MCF 10A (cell line): ENCODE measurements around the gene SIDT1. TPM values are rescaled to one million over a fixed set of nuclear protein-coding genes. Genes with fewer than 3 reads are reported as not detected.

Experiments
- BruUV-seq: library from RNA; stranded (reverse); fragments of 400-500 nt; replicated peaks from 2 replicates; lab custom pipeline; 2021; lab: Mats Ljungman, UMichigan
- CTCF ChIA-PET: fragments of 300-600 bp; sonication (Branson Sonifier 250); formaldehyde crosslinking; extraction: SDS; loops from one replicate; lab custom pipeline; 2021; ENCODE audit warnings: antibody characterized with exemption, inconsistent platforms; lab: Yijun Ruan, JAX
- POLR2A ChIA-PET: fragments of 300-600, 350-650 bp; sonication (Branson Sonifier 250); formaldehyde crosslinking; extraction: SDS; loops from one replicate; lab custom pipeline; 2020; ENCODE audit warnings: antibody characterized with exemption, inconsistent platforms; lab: Yijun Ruan, JAX
- DNase-seq: peaks from one replicate; pipeline ENCODE4 v3.0.0-alpha.2; 2018; ENCODE audit not compliant: unreplicated experiment
- H3K27ac Mint-ChIP-seq: one replicate; pipeline ENCODE4 v1.8.0; 2022; ENCODE audit warnings: mild to moderate bottlenecking, low read depth, mixed read lengths; ENCODE audit not compliant: unreplicated experiment
- H3K27me3 Mint-ChIP-seq: one replicate; pipeline ENCODE4 v1.8.0; 2022; ENCODE audit warnings: mixed read lengths; ENCODE audit not compliant: insufficient read depth, unreplicated experiment
- H3K36me3 Mint-ChIP-seq: one replicate; pipeline ENCODE4 v1.8.0; 2022; ENCODE audit warnings: mild to moderate bottlenecking, moderate library complexity, mixed read lengths; ENCODE audit not compliant: insufficient read depth, unreplicated experiment
- H3K4me1 Mint-ChIP-seq: one replicate; pipeline ENCODE4 v1.8.0; 2022; ENCODE audit warnings: mixed read lengths; ENCODE audit not compliant: insufficient read depth, unreplicated experiment
- H3K4me3 Mint-ChIP-seq: one replicate; pipeline ENCODE4 v1.8.0; 2022; ENCODE audit warnings: mild to moderate bottlenecking, moderate library complexity, mixed read lengths; ENCODE audit not compliant: unreplicated experiment
- H3K9me3 Mint-ChIP-seq: one replicate; pipeline ENCODE4 v1.8.0; 2022; ENCODE audit warnings: mixed read lengths; ENCODE audit not compliant: unreplicated experiment
- intact Hi-C: fragments of 100-400 bp; cut with micrococcal nuclease; formaldehyde crosslinking; loops from 2 replicates; pipeline ENCODE4 v1.14.1; 2022
- total RNA-seq: library from RNA; stranded (reverse); gene quantifications from 2 replicates; pipeline ENCODE4 v1.2.3, GENCODE V29; 2022
- TF ChIP-seq, protein P1 (sequence below): fragments of 200-600 bp; IDR thresholded peaks from one replicate; pipeline ENCODE4 v1.8.0; 2022; ENCODE audit warnings: antibody characterized with exemption, mild to moderate bottlenecking; ENCODE audit not compliant: unreplicated experiment

Gene SIDT1
- total RNA-seq, 1 experiment from 2014 or later, result 0.28 TPM

DNA sequence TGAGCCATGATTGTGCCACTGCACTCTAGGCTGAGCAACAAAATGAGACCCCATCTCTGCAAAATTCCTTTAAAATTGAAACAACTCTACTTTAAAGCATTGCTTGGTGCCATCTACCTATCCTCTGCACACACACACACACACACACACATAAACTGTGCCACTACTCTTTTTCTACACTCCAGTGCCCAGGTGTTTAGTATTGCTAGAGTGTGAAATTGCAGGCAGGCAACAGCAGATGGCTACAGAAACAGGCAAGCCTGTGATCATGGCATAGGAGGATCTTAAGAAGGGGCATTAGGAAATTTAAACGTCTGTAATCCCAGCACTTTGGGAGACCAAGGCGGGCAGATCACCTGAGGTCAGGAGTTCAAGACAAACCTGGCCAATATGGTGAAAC is 39.0 kb downstream of the SIDT1 start:
- ChIA-PET CTCF (interaction anchor here (0.7 kb wide), 2 partner anchors 122 to 746 kb away, joined by 3 read pairs; no protein-coding TSS in a partner anchor), POLR2A (no interaction called here)
- Mint-ChIP-seq H3K4me3 (no peak overlapping the region), H3K9me3 (no peaks in the 10 kb centered on the region), H3K36me3 (no peaks in the 10 kb centered on the region), H3K4me1 (no peaks in the 10 kb centered on the region), H3K27ac (no peak overlapping the region), H3K27me3 (peaks cover 27% of the 10 kb centered on the region)
- TF ChIP-seq, protein P1, sequence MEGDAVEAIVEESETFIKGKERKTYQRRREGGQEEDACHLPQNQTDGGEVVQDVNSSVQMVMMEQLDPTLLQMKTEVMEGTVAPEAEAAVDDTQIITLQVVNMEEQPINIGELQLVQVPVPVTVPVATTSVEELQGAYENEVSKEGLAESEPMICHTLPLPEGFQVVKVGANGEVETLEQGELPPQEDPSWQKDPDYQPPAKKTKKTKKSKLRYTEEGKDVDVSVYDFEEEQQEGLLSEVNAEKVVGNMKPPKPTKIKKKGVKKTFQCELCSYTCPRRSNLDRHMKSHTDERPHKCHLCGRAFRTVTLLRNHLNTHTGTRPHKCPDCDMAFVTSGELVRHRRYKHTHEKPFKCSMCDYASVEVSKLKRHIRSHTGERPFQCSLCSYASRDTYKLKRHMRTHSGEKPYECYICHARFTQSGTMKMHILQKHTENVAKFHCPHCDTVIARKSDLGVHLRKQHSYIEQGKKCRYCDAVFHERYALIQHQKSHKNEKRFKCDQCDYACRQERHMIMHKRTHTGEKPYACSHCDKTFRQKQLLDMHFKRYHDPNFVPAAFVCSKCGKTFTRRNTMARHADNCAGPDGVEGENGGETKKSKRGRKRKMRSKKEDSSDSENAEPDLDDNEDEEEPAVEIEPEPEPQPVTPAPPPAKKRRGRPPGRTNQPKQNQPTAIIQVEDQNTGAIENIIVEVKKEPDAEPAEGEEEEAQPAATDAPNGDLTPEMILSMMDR, result no peak
- intact Hi-C loops, result no loop called here
- DNase-seq, result no peak
- BruUV-seq, result no TSS peak

DNA sequence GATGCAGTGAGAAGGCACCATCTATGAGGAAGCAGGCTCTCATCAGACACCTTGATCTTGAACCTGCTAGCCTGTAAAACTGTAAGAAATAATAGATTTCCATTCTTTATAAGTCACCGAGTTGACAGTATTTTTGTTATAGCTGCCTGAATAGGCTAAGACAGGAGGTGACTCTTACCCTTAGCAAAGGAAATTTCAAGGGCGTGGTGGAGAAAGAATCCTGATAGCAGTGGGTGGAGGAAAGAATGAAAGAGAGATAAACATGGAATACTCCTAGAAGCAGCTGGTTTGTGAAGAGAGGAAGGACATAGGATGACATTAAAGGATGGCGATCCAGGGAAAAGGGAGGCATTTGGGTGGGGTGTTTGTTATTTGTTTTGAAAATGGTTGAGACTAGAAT is 41.4 kb downstream of the SIDT1 start:
- H3K36me3 Mint-ChIP-seq, result no peaks in the 10 kb centered on the region
- DNase-seq, result no peak
- no peak overlapping the region for H3K27ac Mint-ChIP-seq
- TF ChIP-seq, protein P1, result no peak
- no peak overlapping the region for H3K4me3 Mint-ChIP-seq
- POLR2A ChIA-PET, result no interaction called here
- H3K27me3 Mint-ChIP-seq, result peaks cover 27% of the 10 kb centered on the region
- CTCF ChIA-PET, result interaction anchor here (0.6 kb wide), 1 partner anchor 80 kb away, joined by 5 read pairs; no protein-coding TSS in a partner anchor
- H3K9me3 Mint-ChIP-seq, result no peaks in the 10 kb centered on the region
- no peaks in the 10 kb centered on the region for H3K4me1 Mint-ChIP-seq
- no TSS peak for BruUV-seq
- intact Hi-C loops, result no loop called here

DNA sequence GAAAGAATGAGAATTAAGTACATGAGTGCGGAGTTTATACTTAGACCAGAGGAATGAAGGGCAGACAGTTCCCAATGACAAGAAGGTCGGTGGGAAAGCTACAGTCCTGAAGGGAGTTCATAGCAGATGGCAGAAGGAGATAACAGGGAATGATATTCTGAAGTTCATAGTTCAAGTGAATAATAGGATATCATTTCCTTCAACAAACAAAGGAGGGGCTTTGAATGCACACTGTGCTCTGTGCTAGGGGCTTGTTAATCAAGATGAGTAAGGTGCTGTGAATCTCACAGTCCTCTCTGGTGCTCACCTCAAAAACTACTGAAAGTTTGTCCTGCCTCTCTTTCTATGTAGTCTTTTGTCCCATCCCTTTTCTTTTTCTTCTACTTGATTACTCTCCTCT is 41.9 kb downstream of the SIDT1 start:
- intact Hi-C loops, result no loop called here
- BruUV-seq, result no TSS peak
- TF ChIP-seq, protein P1, result no peak
- no peak overlapping the region for H3K27ac Mint-ChIP-seq
- DNase-seq, result no peak
- H3K4me1 Mint-ChIP-seq, result no peaks in the 10 kb centered on the region
- H3K36me3 Mint-ChIP-seq, result no peaks in the 10 kb centered on the region
- no peak overlapping the region for H3K4me3 Mint-ChIP-seq
- H3K27me3 Mint-ChIP-seq, result peaks cover 27% of the 10 kb centered on the region
- ChIA-PET POLR2A (no interaction called here), CTCF (no interaction called here)
- H3K9me3 Mint-ChIP-seq, result no peaks in the 10 kb centered on the region

DNA sequence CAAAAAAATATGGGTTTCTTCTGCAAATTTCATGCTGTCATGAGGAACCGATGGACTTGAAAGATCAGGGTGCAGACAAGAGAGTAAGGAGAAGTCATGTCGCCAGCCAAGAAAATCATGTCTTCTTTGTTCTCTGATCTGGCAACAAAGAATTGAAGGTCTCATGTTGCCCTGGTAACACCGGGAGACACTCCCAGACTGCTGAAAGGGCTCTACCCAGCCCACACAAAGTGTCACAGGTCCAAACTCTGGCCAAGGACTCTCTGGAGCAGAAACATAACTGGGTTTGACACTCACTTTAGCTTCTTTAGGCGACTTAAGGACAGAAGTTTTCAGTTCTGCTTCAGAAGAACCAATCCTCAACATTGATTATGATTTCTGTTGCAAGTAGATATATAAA is 42.9 kb downstream of the SIDT1 start:
- H3K9me3 Mint-ChIP-seq, result no peaks in the 10 kb centered on the region
- TF ChIP-seq, protein P1, result no peak
- intact Hi-C loops, result loop anchor here (5.0 kb wide), 2 partner anchors 52 to 288 kb away; no protein-coding TSS in a partner anchor
- H3K4me1 Mint-ChIP-seq, result no peaks in the 10 kb centered on the region
- DNase-seq, result no peak
- ChIA-PET CTCF (interaction anchor here (0.7 kb wide), 1 partner anchor 170 kb away, joined by 3 read pairs; no protein-coding TSS in a partner anchor), POLR2A (no interaction called here)
- no peak overlapping the region for H3K27ac Mint-ChIP-seq
- no peaks in the 10 kb centered on the region for H3K36me3 Mint-ChIP-seq
- H3K4me3 Mint-ChIP-seq, result no peak overlapping the region
- H3K27me3 Mint-ChIP-seq, result peaks cover 27% of the 10 kb centered on the region
- BruUV-seq, result no TSS peak
